Fibroblast of the aortic adventitia (primary cell): ENCODE results near the gene MB21D2. TPM values are rescaled to one million over a fixed set of nuclear protein-coding genes. Genes with fewer than 3 reads are reported as not detected.
A peak's percentile ranks its signal among the peaks of the same experiment; 100 is the strongest.

ENCODE experiments used
- DNase-seq: peaks from one replicate; pipeline ENCODE4 v3.0.0-alpha.2; 2010; ENCODE audit warnings: low read depth
- H3K4me3 ChIP-seq: 2 replicates; pipeline ENCODE4 v1.5.1; 2011; ENCODE audit warnings: low read depth, mild to moderate bottlenecking, control low read depth, low read length, moderate library complexity
- total RNA-seq: library from RNA; depleted of rRNA; stranded (reverse); fragments of >200 nt; gene quantifications from 2 replicates; pipeline ENCODE4 v1.2.3, GENCODE V29; 2012; ENCODE audit warnings: low replicate concordance
- TF ChIP-seq, protein P1 (sequence below): IDR thresholded peaks from 2 replicates; pipeline ENCODE4 v1.5.1; 2011; ENCODE audit warnings: mild to moderate bottlenecking, low read length, control low read depth, inconsistent platforms; ENCODE audit not compliant: insufficient read depth

The MB21D2 gene
- total RNA-seq, 1 donor = 6.7 TPM

DNA sequence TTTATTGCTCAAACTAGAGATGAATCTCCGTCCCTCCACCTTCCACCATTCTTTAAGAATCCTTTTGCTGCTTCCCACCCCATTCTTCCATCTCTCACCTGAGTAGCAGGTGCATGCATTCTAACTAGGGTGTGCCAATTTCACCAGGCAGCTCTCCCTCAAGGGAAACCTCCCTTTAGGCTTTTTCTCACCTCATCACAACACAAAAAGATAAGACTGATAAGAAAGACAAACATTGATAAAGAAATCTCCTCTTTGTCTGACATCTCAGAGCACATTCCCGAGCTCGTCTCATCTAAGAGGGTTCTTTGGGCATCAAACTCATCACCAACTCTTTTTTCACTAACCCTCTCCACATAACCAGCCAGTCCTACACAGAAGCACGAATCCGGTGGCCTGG, 23.0 kb downstream of the MB21D2 start:
- no peak overlapping the region for H3K4me3 ChIP-seq
- TF ChIP-seq, protein P1, sequence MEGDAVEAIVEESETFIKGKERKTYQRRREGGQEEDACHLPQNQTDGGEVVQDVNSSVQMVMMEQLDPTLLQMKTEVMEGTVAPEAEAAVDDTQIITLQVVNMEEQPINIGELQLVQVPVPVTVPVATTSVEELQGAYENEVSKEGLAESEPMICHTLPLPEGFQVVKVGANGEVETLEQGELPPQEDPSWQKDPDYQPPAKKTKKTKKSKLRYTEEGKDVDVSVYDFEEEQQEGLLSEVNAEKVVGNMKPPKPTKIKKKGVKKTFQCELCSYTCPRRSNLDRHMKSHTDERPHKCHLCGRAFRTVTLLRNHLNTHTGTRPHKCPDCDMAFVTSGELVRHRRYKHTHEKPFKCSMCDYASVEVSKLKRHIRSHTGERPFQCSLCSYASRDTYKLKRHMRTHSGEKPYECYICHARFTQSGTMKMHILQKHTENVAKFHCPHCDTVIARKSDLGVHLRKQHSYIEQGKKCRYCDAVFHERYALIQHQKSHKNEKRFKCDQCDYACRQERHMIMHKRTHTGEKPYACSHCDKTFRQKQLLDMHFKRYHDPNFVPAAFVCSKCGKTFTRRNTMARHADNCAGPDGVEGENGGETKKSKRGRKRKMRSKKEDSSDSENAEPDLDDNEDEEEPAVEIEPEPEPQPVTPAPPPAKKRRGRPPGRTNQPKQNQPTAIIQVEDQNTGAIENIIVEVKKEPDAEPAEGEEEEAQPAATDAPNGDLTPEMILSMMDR = no peak
- DNase-seq = no peak

DNA sequence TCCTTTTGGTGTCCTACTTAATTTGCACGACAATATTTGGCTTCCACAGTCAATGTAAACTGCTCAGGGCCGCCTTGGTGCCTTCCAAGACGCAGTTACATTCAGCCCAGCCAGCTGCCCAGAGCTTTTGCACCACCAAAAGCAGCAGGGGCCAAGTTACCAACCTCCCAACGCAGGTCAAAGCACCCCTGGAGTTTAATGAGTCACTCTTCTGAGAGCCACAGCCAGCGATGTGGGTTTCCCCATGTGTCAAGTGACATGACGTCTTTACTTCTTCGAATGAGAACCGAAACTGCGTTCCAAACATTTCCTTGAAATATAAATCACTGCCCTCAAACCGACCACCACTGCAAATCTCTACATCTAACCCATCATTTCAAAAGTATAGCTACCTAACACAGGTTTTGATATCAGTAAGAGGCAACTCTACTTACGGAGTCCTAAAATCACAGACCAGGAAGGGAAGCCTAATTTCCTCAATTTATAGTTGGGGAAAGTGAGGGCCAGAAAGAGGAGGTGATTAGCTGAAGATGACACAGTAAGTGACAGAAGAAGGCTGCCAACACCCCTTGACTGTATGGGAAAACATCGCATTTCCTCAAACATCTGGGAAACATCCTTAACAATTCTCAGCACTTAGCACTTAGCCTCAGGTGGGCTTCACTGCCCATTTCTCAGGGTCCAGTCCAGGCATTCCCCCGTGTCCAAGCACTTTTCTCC, 24.5 kb downstream of the MB21D2 start:
- TF ChIP-seq, protein P1 = no peak
- H3K4me3 ChIP-seq = no peak overlapping the region
- peak; percentile 81 for DNase-seq

DNA sequence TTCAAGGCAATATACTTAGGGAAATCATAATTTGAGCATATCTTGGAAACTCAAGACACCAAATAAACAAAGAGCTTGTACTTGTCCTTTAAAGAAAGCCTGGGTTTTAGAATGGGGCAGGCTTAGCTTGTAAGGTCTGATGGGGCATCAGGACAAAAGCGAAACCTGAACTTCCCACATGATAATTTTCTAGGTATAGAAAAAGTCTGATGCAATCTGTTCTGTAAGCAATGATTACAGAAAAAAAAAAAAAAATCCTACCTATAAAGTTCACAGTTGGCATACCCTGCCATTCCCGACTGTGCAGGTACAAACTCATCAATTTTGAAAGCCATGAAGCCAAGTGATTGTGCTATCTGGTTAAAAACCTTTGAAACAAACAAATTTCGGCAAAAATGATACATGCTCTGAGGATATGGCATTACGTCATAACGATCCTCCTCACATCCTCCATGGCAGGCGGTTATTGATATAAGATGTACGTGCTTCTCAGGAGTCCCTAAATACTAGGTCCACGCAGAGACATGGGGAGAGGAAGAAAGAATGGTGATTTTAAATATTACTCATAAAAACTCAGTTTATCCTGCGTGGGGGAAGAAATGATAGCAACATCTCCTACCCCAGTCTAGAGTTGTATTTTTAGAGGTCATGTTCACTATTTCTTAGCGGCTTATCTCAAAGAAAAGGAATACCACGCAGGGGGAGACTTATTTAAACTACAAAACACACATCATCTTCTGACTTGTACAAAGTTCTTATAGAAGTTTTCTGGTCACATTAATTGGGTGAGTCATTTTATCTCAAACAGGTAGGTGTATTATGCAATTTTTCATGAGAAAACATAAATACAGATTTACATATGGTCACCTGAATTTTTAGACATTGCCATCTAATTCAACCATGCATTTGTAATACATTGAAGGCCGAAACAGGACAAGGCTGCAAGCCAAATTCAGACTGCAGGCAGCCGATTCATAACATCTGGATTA, 27.0 kb downstream of the MB21D2 start:
- DNase-seq = no peak
- TF ChIP-seq, protein P1 = no peak
- H3K4me3 ChIP-seq = no peak overlapping the region

DNA sequence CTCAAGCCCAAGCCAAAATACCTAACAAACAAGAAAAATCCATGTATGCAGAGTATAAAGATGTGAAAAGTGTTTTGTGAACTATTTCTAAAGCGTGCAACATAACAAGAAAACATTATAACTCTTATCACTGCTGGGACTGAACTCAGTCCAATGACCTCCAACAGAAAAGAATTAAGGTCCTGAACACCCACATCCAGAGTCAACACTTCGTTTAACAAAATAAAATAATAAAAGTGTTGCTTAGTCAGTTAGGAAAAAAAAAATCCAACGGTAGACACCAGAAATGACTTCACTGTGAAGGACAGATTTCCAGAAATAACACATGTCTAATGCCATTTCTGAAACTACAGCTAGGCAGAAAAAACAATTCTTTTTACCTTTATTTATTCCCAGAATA, 28.0 kb downstream of the MB21D2 start:
- TF ChIP-seq, protein P1 = no peak
- H3K4me3 ChIP-seq = no peak overlapping the region
- DNase-seq = peak; percentile 30

DNA sequence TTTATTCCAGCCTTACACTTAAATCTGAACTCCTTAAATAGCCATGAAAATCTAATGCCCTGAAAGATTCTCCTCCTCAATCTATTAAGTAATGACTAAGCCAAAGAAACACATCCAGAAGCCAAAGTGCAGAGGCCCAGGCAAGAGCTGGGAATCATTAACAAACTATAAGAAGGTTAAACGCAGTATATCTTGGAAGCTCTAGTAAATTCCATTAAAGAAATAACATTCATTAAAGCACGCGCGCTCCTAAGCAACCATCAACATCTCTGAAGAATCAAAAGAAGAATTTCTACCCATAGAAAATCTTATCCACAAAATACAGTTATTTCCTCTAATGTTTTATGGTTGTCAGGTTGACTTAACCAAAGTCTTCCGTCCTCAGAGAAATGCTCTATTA, 29.5 kb downstream of the MB21D2 start:
- H3K4me3 ChIP-seq = no peak overlapping the region
- TF ChIP-seq, protein P1 = no peak
- DNase-seq = peak; percentile 39

DNA sequence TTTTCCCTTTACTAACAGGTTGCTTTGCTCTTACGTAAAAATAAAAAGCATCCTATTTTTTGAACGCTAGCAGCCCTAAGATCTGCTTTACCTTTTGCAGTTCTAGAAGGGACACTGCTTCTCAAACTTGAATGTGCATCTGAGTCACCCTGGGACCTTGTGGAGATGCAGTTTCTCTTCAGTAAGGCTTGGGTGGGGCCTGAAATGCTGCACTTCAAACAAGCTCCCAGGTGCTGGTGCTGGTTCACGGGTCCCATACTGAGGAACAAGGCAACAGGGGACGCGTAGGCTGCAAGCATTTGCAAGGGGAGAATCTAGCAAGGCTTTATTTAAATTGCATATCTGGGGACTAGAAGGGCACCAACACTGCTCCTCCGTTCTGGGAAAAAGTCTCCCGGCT, 30.0 kb downstream of the MB21D2 start:
- TF ChIP-seq, protein P1 = no peak
- no peak for DNase-seq
- no peak overlapping the region for H3K4me3 ChIP-seq
